ENCODE results near the gene BMPR1A. TPM values are rescaled to one million over a fixed set of nuclear protein-coding genes. Genes with fewer than 3 reads are reported as not detected.

The BMPR1A gene
- total RNA-seq, 4 donors from 2014 or later: 17.7 to 35.5 (median 26.8) TPM

DNA sequence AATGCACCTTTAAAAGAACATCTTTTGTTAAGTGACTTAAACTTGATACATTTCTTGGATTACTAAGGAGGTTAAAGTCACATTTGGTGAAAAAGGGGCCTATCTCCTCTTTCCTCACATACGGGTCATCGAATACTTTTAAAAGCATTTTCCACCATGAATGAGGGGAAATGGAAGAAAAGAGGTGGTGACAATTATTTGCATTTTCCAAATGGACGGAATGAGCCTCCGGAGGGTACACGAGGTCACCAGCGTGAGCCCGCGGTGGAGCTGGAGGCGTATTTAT is 1.0 kb upstream of the BMPR1A start:
- 2 to 4% methylated on average over 9 of the region's 9 CpGs for WGBS, 2 donors
- intact Hi-C loops (cut with DNase I; ENCODE audit: low total_unique reads): no loop called here
- no peak for TF ChIP-seq POLR2A (IDR thresholded peaks at IDR 0.05)
- TF ChIP-seq, protein P1, sequence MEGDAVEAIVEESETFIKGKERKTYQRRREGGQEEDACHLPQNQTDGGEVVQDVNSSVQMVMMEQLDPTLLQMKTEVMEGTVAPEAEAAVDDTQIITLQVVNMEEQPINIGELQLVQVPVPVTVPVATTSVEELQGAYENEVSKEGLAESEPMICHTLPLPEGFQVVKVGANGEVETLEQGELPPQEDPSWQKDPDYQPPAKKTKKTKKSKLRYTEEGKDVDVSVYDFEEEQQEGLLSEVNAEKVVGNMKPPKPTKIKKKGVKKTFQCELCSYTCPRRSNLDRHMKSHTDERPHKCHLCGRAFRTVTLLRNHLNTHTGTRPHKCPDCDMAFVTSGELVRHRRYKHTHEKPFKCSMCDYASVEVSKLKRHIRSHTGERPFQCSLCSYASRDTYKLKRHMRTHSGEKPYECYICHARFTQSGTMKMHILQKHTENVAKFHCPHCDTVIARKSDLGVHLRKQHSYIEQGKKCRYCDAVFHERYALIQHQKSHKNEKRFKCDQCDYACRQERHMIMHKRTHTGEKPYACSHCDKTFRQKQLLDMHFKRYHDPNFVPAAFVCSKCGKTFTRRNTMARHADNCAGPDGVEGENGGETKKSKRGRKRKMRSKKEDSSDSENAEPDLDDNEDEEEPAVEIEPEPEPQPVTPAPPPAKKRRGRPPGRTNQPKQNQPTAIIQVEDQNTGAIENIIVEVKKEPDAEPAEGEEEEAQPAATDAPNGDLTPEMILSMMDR (IDR thresholded peaks at IDR 0.05): no peak
- DNase-seq (ENCODE audit: low spot score in 2 of 2): no peak
- H3K4me3 ChIP-seq (ENCODE audit: low read depth, poor library complexity, severe bottlenecking): peak overlapping the region; percentile 46

DNA sequence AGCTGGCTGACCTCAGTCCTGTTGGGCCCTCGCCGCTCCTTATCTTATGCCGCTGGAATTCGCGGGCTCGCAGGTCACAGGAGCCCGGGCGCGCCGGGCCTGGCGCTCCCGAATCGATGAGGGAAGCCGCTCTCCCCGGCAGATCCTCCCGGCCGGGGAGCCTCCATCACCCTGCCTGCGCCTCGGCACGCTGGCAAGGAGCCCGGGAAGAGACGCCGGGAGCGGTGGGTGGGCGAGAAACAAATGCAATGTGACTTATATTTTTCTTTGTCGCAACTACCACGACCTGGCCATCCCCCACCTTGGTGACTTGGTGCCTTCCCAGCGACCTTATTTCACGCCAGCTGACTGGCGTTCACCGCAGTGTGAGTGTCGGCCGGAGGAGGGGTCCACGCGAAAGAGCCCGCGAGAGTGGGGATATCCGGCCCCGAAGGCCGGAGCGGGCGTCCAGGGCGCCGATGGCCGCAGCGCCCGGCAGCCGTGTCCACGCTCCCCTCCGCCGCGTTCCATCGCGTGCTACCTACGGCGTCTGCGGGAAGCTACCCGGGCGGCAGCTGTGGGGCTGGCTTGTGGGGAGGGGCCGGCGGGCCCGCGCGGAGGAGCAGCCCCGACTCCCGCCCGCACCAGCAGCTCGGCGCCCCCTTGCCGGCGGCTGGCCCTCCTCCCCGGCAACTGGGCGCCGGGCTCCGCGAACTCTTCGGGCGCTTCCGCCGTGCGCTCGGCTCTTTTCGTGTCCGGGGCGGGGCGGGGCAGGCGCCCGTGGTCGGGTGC is 494 bp upstream of the BMPR1A start:
- WGBS, 2 donors: 0 to 1% methylated on average over 28 to 33 of the region's 89 CpGs
- peak; percentile 50 to 93 for DNase-seq (ENCODE audit: low spot score in 2 of 2)
- H3K4me3 ChIP-seq (ENCODE audit: low read depth, poor library complexity, severe bottlenecking): peak overlapping the region; percentile 46
- TF ChIP-seq, protein P1 (IDR thresholded peaks at IDR 0.05): no peak
- TF ChIP-seq POLR2A (IDR thresholded peaks at IDR 0.05): peak in 1 of 2 donors; percentile 16
- intact Hi-C loops (cut with DNase I; ENCODE audit: low total_unique reads): no loop called here

- DNase-seq (ENCODE audit: low spot score in 2 of 2): peak; percentile 38 to 87
- H3K4me3 ChIP-seq (ENCODE audit: low read depth, poor library complexity, severe bottlenecking): peak overlapping the region; percentile 62
- TF ChIP-seq POLR2A (IDR thresholded peaks at IDR 0.05): no peak
- TF ChIP-seq, protein P1 (IDR thresholded peaks at IDR 0.05): no peak
- WGBS, 2 donors: 2% methylated on average over 41 to 42 of the region's 47 CpGs
- intact Hi-C loops (cut with DNase I; ENCODE audit: low total_unique reads): no loop called here
Observed at GRCh38 chr10:86757113-86757972, 924 bp downstream of the BMPR1A start.

DNA sequence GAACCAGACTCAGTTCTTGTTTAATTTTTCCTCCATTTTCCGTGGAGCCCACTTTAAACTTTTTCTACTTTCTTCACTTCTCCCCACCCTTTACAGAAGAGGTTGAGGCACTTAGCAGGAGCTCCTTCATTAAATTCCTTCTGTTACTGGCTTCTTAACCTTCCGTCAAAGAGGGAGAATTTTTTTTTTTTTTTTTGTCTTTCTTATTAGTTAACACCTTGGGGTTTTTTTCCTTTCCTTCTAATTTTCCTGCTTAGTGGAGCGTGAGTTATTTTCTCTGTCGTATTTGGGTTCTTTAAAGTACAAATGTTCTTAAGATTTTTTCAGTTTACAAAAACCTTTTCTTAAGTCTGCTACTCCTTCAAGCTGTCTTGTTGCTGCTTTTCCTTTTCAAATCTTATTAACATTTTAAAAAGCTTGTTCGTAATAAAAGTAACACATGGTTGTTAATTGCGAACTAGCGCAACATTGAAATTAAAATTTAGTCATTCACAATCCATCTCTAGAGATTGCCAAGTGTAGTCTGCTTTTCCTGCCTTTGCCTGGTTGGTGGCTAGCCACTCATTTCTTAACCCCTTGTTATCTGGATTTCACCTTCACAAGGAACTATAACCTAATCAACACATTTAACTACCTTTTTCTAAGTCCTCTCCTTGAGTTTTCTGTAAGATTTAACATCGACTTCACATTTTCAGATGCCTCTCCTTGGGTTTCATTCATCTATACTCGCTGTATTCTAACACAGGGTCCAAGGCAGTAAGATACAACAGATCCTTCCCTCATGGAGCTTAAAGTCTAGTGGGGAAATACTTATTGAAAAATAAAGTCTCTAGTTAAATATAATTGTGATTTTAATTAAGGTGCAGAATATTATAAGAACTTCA is 2.0 kb downstream of the BMPR1A start:
- no peak for TF ChIP-seq POLR2A (IDR thresholded peaks at IDR 0.05)
- TF ChIP-seq, protein P1 (IDR thresholded peaks at IDR 0.05): no peak
- intact Hi-C loops (cut with DNase I; ENCODE audit: low total_unique reads): no loop called here
- DNase-seq (ENCODE audit: low spot score in 2 of 2): no peak
- WGBS, 2 donors: 18 to 19% methylated on average over 9 of the region's 9 CpGs
- no peak overlapping the region for H3K4me3 ChIP-seq (ENCODE audit: low read depth, poor library complexity, severe bottlenecking)

DNA sequence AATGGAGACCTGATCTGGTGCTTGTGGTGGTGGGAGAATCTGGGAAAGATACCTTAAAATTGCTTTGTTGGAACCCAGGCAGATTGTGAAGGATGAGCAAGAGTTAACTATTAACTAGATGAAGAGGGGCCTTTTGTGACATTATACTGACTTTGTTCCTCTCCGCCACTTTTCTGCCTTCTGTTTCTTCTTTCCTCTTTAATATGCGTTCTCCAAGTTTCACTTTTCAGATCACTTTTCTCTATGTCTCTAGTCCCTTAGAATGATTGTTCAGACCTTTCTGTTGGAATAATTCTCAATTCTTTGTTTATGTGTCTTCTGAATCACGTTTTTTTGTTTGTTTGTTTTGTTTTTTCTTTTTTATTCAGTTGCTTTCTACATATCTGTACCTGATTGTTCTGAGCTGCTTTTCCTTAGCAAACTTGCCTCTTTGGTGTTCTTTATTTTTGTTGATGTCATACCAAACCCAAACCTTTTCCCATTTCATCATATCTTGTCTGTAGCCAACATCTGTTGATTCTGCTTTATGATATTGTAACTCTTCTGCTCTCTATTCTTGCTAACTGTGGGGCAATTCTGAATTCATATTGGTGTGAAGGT is 2.8 kb downstream of the BMPR1A start:
- DNase-seq (ENCODE audit: low spot score in 2 of 2): no peak
- no peak overlapping the region for H3K4me3 ChIP-seq (ENCODE audit: low read depth, poor library complexity, severe bottlenecking)
- intact Hi-C loops (cut with DNase I; ENCODE audit: low total_unique reads): no loop called here
- TF ChIP-seq POLR2A (IDR thresholded peaks at IDR 0.05): no peak
- TF ChIP-seq, protein P1 (IDR thresholded peaks at IDR 0.05): no peak
- WGBS, 2 donors: 24 to 26% methylated on average over 3 of the region's 3 CpGs

Data from lower leg skin (tissue), 4 donors.